MCF 10A (cell line): ENCODE results near the gene TFF2. TPM values are rescaled to one million over a fixed set of nuclear protein-coding genes. Genes with fewer than 3 reads are reported as not detected.

ENCODE experiments used
- BruUV-seq: library from RNA; stranded (reverse); fragments of 400-500 nt; replicated peaks from 2 replicates; lab custom pipeline; 2021; lab: Mats Ljungman, UMichigan
- CTCF ChIA-PET: fragments of 300-600 bp; sonication (Branson Sonifier 250); formaldehyde crosslinking; extraction: SDS; loops from one replicate; lab custom pipeline; 2021; ENCODE audit warnings: antibody characterized with exemption, inconsistent platforms; lab: Yijun Ruan, JAX
- POLR2A ChIA-PET: fragments of 300-600, 350-650 bp; sonication (Branson Sonifier 250); formaldehyde crosslinking; extraction: SDS; loops from one replicate; lab custom pipeline; 2020; ENCODE audit warnings: antibody characterized with exemption, inconsistent platforms; lab: Yijun Ruan, JAX
- DNase-seq: peaks from one replicate; pipeline ENCODE4 v3.0.0-alpha.2; 2018; ENCODE audit not compliant: unreplicated experiment
- H3K27ac Mint-ChIP-seq: one replicate; pipeline ENCODE4 v1.8.0; 2022; ENCODE audit warnings: mild to moderate bottlenecking, low read depth, mixed read lengths; ENCODE audit not compliant: unreplicated experiment
- H3K27me3 Mint-ChIP-seq: one replicate; pipeline ENCODE4 v1.8.0; 2022; ENCODE audit warnings: mixed read lengths; ENCODE audit not compliant: insufficient read depth, unreplicated experiment
- H3K36me3 Mint-ChIP-seq: one replicate; pipeline ENCODE4 v1.8.0; 2022; ENCODE audit warnings: mild to moderate bottlenecking, moderate library complexity, mixed read lengths; ENCODE audit not compliant: insufficient read depth, unreplicated experiment
- H3K4me1 Mint-ChIP-seq: one replicate; pipeline ENCODE4 v1.8.0; 2022; ENCODE audit warnings: mixed read lengths; ENCODE audit not compliant: insufficient read depth, unreplicated experiment
- H3K4me3 Mint-ChIP-seq: one replicate; pipeline ENCODE4 v1.8.0; 2022; ENCODE audit warnings: mild to moderate bottlenecking, moderate library complexity, mixed read lengths; ENCODE audit not compliant: unreplicated experiment
- H3K9me3 Mint-ChIP-seq: one replicate; pipeline ENCODE4 v1.8.0; 2022; ENCODE audit warnings: mixed read lengths; ENCODE audit not compliant: unreplicated experiment
- intact Hi-C: fragments of 100-400 bp; cut with micrococcal nuclease; formaldehyde crosslinking; loops from 2 replicates; pipeline ENCODE4 v1.14.1; 2022
- total RNA-seq: library from RNA; stranded (reverse); gene quantifications from 2 replicates; pipeline ENCODE4 v1.2.3, GENCODE V29; 2022
- TF ChIP-seq, protein P1 (sequence below): fragments of 200-600 bp; IDR thresholded peaks from one replicate; pipeline ENCODE4 v1.8.0; 2022; ENCODE audit warnings: antibody characterized with exemption, mild to moderate bottlenecking; ENCODE audit not compliant: unreplicated experiment

TFF2 gene
- total RNA-seq, 1 experiment from 2014 or later, result not detected

DNA sequence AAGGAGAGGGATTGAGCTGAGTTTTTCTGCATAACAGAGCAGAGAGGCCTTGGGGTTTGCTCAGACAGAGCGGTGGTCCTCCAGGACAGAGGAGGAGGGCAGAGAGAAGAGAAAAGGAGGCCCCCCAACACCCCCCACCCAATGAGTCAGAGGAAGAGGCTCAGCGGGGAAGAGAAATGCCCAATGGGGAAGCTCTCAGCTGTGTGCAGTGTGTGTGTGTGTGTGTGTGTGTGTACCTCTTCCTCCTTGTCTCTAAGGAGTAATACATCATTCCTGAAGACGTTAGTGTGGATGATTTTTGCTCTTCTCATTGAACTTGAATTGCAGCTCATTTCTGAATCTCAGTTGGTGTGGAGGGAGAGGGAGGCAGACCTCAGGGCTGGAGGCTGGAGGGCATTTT lies 36.4 kb upstream of the TFF2 start:
- no peak overlapping the region for H3K27ac Mint-ChIP-seq
- intact Hi-C loops, result no loop called here
- CTCF ChIA-PET, result no interaction called here

DNA sequence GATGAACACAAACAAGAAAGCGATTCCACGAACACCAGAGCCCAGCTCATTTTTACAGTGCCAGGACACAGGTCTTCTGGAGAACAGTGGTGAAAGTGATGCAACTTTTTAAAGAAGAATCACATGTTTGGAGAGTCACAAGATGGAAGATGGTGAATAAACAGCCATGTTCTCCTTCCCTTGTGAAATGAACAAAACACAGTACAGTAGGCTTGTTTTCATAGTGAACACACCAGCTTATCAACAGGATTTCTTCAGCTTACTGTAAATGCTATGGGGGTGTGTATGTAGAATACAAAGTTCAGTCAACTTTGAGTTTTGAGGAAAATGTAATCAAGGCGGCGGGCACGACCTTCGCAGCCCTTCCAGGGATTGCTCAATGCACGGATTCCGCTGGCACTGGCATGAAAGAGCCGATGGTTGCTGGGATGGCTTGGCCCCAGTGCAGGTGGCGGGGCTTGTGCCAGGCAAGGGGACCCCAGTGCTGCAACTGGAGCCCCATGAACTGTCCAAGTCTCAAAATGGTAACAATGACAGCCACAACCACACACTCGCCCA lies 35.3 kb upstream of the TFF2 start:
- Mint-ChIP-seq H3K36me3 (no peaks in the 10 kb centered on the region), H3K4me3 (no peak overlapping the region)

More for the DNA sequence above, 36.4 kb upstream of the TFF2 start:
- no peaks in the 10 kb centered on the region for H3K9me3 Mint-ChIP-seq
- H3K27me3 Mint-ChIP-seq, result peaks cover 6% of the 10 kb centered on the region
- no peak for DNase-seq
- POLR2A ChIA-PET, result interaction anchor here (0.6 to 0.9 kb wide), 2 partner anchors 9 to 122 kb away, joined by 4 to 5 read pairs; partner anchors contain the start of gene TMPRSS3
- H3K4me3 Mint-ChIP-seq, result no peak overlapping the region
- BruUV-seq, result no TSS peak
- H3K36me3 Mint-ChIP-seq, result no peaks in the 10 kb centered on the region
- TF ChIP-seq, protein P1, sequence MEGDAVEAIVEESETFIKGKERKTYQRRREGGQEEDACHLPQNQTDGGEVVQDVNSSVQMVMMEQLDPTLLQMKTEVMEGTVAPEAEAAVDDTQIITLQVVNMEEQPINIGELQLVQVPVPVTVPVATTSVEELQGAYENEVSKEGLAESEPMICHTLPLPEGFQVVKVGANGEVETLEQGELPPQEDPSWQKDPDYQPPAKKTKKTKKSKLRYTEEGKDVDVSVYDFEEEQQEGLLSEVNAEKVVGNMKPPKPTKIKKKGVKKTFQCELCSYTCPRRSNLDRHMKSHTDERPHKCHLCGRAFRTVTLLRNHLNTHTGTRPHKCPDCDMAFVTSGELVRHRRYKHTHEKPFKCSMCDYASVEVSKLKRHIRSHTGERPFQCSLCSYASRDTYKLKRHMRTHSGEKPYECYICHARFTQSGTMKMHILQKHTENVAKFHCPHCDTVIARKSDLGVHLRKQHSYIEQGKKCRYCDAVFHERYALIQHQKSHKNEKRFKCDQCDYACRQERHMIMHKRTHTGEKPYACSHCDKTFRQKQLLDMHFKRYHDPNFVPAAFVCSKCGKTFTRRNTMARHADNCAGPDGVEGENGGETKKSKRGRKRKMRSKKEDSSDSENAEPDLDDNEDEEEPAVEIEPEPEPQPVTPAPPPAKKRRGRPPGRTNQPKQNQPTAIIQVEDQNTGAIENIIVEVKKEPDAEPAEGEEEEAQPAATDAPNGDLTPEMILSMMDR, result no peak
- peaks cover 6% of the 10 kb centered on the region for H3K4me1 Mint-ChIP-seq

DNA sequence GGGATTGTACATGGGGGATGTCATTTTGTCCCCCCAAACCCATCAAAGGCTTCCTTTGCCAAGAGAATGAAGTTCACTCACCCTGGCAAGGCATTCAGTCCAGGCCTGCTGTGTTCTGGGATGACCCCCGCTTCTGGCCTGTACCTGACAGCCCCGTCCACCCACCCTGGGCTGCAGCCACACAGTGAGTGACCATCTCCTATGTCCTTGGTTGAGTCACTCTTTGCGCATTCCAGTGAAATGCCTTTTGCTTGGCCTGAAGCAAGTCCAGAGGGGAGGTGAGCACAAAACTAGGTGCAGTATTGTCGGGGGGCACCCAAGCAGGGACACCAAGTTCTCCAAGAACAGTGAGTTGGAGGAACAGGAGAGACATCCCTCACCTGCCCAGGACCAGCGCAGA lies 34.8 kb upstream of the TFF2 start:
- ChIA-PET POLR2A (interaction anchor here (0.6 kb wide), 1 partner anchor 68 kb away, joined by 3 read pairs; no protein-coding TSS in a partner anchor), CTCF (no interaction called here)
- Mint-ChIP-seq H3K27ac (no peak overlapping the region), H3K36me3 (no peaks in the 10 kb centered on the region), H3K4me1 (peaks cover 6% of the 10 kb centered on the region), H3K4me3 (no peak overlapping the region), H3K9me3 (no peaks in the 10 kb centered on the region), H3K27me3 (no peaks in the 10 kb centered on the region)
- TF ChIP-seq, protein P1, result no peak
- DNase-seq, result no peak
- no TSS peak for BruUV-seq
- intact Hi-C loops, result no loop called here

More for the DNA sequence above, 35.3 kb upstream of the TFF2 start:
- H3K27me3 Mint-ChIP-seq, result no peaks in the 10 kb centered on the region
- no peaks in the 10 kb centered on the region for H3K9me3 Mint-ChIP-seq
- CTCF ChIA-PET, result no interaction called here
- TF ChIP-seq, protein P1, result no peak
- H3K4me1 Mint-ChIP-seq, result peaks cover 6% of the 10 kb centered on the region
- no peak for DNase-seq
- intact Hi-C loops, result no loop called here
- POLR2A ChIA-PET, result no interaction called here
- no TSS peak for BruUV-seq
- no peak overlapping the region for H3K27ac Mint-ChIP-seq

DNA sequence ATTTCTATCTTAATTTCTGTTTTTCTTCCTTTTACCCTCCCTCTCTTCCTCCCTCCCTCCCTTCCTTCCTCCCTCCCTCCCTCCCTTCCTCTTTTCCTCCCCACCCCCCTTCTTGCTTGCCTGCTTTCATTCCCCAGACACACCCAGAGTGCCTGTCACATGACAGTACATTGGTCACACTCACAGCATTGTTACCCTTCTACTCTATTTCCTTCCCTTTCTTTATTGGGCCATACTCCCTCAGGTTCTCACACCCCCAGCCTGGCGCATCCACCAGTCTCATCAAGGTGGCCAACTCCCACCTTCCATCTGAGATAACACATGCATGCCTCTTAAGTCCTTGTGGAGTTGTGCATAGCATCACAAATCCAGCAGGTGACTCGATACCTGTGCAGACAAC lies 34.2 kb upstream of the TFF2 start:
- H3K4me3 Mint-ChIP-seq, result no peak overlapping the region
- no peak for DNase-seq
- TF ChIP-seq, protein P1, result no peak
- POLR2A ChIA-PET, result no interaction called here
- H3K27me3 Mint-ChIP-seq, result no peaks in the 10 kb centered on the region
- H3K27ac Mint-ChIP-seq, result no peak overlapping the region
- no peaks in the 10 kb centered on the region for H3K36me3 Mint-ChIP-seq
- CTCF ChIA-PET, result no interaction called here
- H3K4me1 Mint-ChIP-seq, result peaks cover 6% of the 10 kb centered on the region
- no peaks in the 10 kb centered on the region for H3K9me3 Mint-ChIP-seq
- intact Hi-C loops, result no loop called here
- BruUV-seq, result no TSS peak
